H1 (cell line): Measurements from ENCODE around the gene STK16. TPM values are rescaled to one million over a fixed set of nuclear protein-coding genes. Genes with fewer than 3 reads are reported as not detected.

Source experiments
- GTF2F1 ChIP-seq: IDR thresholded peaks from 2 replicates; pipeline ENCODE4 v1.6.1; 2012; ENCODE audit warnings: low read depth, low read length, improper control_type of control experiment, borderline replicate concordance
- polyA plus RNA-seq, 7 experiments: library from polyadenylated mRNA; depleted of rRNA in 3 of 7; stranded (reverse) in 5 of 7; unstranded in 2 of 7; fragments of >200 nt in 5 of 7; fragments of 200-250 nt in 2 of 7; gene quantifications; 1 replicate in 5 of 7; 2 replicates in 1 of 7; 4 replicates in 1 of 7; pipeline versions ENCODE4 v1.2.1 to v1.2.3, GENCODE V29; 2011 to 2013; ENCODE audit warnings: missing spikeins in 2 of 7, mixed read lengths in 2 of 7
- total RNA-seq: library from RNA; stranded (reverse); fragmentation: NEBNext Ultra II Directional; extraction: Animal tissue kit (Norgen Biotek cat#: 25700); gene quantifications from 2 replicates; pipeline ENCODE4 v1.2.1, GENCODE V29; 2021

The STK16 gene
- total and polyA plus RNA-seq, 2 of the 8 experiments (the other 6 are each of a cell fraction or from before 2014, with no cell fraction given) = 21.3 to 51.4 TPM

DNA sequence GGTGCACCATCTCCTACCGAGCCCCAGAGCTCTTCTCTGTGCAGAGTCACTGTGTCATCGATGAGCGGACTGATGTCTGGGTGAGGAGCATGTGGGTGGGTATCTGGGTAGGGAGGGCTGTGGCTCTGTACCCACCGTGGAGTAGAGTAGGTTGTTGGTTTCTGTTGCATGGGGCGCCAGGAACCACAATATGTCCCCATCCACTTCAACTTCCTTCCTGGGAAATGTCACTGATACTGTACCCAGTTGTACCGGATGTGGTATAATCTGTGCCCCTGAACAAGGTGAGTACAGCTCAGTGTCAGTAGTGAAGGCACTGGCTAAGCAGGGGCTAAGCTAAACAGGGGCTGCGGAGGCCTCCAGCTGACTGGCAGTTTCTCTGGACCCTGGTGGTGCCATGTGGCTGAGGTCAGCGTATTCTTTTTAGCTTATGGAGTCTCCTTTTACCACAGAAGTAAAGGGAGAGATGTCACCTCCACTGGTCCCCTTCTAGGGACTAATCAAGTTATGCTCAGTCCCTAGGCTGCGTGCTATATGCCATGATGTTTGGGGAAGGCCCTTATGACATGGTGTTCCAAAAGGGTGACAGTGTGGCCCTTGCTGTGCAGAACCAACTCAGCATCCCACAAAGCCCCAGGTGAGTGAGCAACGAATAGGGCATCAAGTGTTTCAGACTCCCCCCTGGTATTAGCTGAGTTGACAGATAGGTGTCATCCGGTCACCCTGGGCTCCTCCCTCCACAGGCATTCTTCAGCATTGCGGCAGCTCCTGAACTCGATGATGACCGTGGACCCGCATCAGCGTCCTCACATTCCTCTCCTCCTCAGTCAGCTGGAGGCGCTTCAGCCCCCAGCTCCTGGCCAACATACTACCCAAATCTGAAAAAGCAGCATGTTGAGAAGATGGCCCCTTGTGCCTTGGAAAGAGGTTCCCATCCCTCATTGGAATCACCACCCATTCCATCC is 2.7 kb downstream of the STK16 start (continued):
- no peak for TF ChIP-seq GTF2F1
